Lung (tissue), 12 donors: Measurements from ENCODE around the gene FAM83C. TPM values are rescaled to one million over a fixed set of nuclear protein-coding genes. Genes with fewer than 3 reads are reported as not detected.

Source experiments
- ATAC-seq: fragments of 200-7000 bp; cut with Tn5 transposase; one replicate; pipeline ENCODE4 v1.9.1; 2020; ENCODE audit warnings: moderate number of reproducible peaks; ENCODE audit not compliant: insufficient read depth, low FRiP score
- DNase-seq, 3 donors: peaks; one replicate each; pipeline ENCODE4 v3.0.0-alpha.2; 2013 to 2017
- H3K27ac ChIP-seq, 2 donors: one replicate each; pipeline ENCODE4 v1.5.1; 2013; ENCODE audit warnings: mild to moderate bottlenecking in 2 of 2, moderate library complexity in 2 of 2, control low read depth in 1 of 2, inconsistent platforms in 1 of 2, low read depth in 1 of 2, low read length in 1 of 2
- H3K27me3 ChIP-seq, 3 donors: one replicate each; pipeline ENCODE4 v1.5.1; 2013; ENCODE audit warnings: low read length in 2 of 3; ENCODE audit not compliant: control insufficient read depth in 3 of 3, insufficient read depth in 3 of 3
- H3K36me3 ChIP-seq, 4 donors: one replicate each; pipeline ENCODE4 v1.5.1; 2013; ENCODE audit warnings: low read length in 4 of 4, mild to moderate bottlenecking in 1 of 4, moderate library complexity in 1 of 4; ENCODE audit not compliant: control insufficient read depth in 4 of 4, insufficient read depth in 4 of 4
- H3K4me1 ChIP-seq, 5 donors: one replicate each; pipeline ENCODE4 v1.5.1; 2013; ENCODE audit warnings: low read length in 5 of 5, mild to moderate bottlenecking in 2 of 5, moderate library complexity in 1 of 5; ENCODE audit not compliant: control insufficient read depth in 5 of 5, insufficient read depth in 5 of 5
- H3K4me3 ChIP-seq: one replicate; pipeline ENCODE4 v1.5.1; 2013; ENCODE audit warnings: mild to moderate bottlenecking, control low read depth, moderate library complexity
- H3K9ac ChIP-seq, 2 donors: one replicate each; pipeline ENCODE4 v1.5.1; 2013; ENCODE audit warnings: low read length in 2 of 2, control low read depth in 1 of 2; ENCODE audit not compliant: insufficient read depth in 1 of 2
- H3K9me3 ChIP-seq, 4 donors: one replicate each; pipeline ENCODE4 v1.5.1; 2013; ENCODE audit warnings: low read length in 3 of 4, mild to moderate bottlenecking in 1 of 4, moderate library complexity in 1 of 4; ENCODE audit not compliant: control insufficient read depth in 4 of 4, insufficient read depth in 3 of 4
- whole genome bisulfite sequencing, 2 donors: extraction: QIAGEN DNeasy Blood & Tissue Kit; methylation state at CpG; one replicate each; pipeline ENCODE4 v1.1.7; 2013; 5-methylcytosine and 5-hydroxymethylcytosine counted together
- polyA plus RNA-seq, 2 donors: library from polyadenylated mRNA; stranded (reverse); fragments of 200-250 nt; gene quantifications; one replicate each; pipeline ENCODE4 v1.2.1, GENCODE V29; 2013
- total RNA-seq, 2 donors: library from RNA; depleted of rRNA in 1 of 2; stranded (reverse); fragments of >200 nt in 1 of 2; gene quantifications; one replicate each; pipeline ENCODE4 v1.2.1, GENCODE V29; 2014 to 2021
- TF ChIP-seq, protein P1 (sequence below): IDR thresholded peaks from 2 replicates; pipeline ENCODE4 v1.5.1; 2012; ENCODE audit warnings: mild to moderate bottlenecking; ENCODE audit errors: control extremely low read depth, extremely low read depth
- donor health status: control.
- donor health status: control.
- donor health status: Bipolar disorder and iron deficiency.
- donor health status: healthy.
- donor health status: DM: yes; HTN: yes; CAD: no.

Gene FAM83C
- total and polyA plus RNA-seq, 4 donors = not detected

DNA sequence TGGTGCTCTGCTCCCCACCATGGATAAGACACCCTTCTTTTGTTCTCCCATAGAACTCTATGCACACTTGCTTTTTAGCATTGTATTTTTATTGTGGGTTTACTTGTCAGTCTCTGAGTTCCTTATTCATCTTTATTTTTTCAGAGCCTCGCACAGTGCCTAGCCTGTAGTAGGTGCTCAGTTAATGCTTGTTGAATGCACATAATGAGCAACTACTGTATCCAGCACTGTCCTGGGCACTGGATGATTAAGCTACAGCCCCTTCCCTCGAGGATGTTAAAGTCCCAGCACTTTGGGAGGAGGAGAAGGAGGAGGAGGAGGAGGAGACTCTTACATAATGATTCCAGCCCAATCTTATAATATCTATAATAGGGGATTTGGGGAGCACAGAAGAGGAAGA is 48.9 kb downstream of the FAM83C start:
- ATAC-seq = no peak
- Histone ChIP-seq H3K36me3 (no peaks in the 10 kb centered on the region), H3K9ac (no peak overlapping the region), H3K9me3 (no peaks in the 10 kb centered on the region), H3K4me3 (no peak overlapping the region), H3K27me3 (no peaks in the 10 kb centered on the region), H3K4me1 (peaks cover 0 to 2% (median 0%) of the 10 kb centered on the region in 5 donors), H3K27ac (no peak overlapping the region)
- TF ChIP-seq, protein P1, sequence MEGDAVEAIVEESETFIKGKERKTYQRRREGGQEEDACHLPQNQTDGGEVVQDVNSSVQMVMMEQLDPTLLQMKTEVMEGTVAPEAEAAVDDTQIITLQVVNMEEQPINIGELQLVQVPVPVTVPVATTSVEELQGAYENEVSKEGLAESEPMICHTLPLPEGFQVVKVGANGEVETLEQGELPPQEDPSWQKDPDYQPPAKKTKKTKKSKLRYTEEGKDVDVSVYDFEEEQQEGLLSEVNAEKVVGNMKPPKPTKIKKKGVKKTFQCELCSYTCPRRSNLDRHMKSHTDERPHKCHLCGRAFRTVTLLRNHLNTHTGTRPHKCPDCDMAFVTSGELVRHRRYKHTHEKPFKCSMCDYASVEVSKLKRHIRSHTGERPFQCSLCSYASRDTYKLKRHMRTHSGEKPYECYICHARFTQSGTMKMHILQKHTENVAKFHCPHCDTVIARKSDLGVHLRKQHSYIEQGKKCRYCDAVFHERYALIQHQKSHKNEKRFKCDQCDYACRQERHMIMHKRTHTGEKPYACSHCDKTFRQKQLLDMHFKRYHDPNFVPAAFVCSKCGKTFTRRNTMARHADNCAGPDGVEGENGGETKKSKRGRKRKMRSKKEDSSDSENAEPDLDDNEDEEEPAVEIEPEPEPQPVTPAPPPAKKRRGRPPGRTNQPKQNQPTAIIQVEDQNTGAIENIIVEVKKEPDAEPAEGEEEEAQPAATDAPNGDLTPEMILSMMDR = no peak
- no peak for DNase-seq
- WGBS, 2 donors = 71 to 81% methylated on average over 2 of the region's 2 CpGs

DNA sequence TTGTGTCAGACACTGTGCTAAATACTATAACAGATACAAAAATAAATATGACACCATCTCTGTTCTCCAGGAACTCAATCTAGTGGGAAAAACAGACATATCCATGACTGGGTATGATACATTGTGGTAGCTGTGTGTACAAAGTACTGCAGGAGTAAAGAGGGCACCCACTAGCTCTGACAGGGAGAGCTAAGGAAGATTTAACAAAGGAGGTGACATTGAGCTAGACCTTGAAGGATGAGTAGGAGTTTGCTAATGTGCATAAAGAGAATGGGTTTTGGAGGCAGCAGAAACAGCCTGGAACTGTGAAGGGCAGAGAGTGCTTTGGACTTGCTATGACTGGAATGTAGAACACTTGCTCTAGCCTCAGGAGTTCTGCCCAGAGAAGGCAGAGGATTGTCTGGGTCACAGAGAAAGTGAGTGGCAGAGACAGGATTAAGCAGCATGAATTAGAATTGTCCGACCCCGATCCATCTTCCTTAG is 51.4 kb downstream of the FAM83C start:
- WGBS, 2 donors = 87 to 95% methylated on average over 2 of the region's 2 CpGs
- peaks cover 0 to 4% (median 0%) of the 10 kb centered on the region in 5 donors for H3K4me1 ChIP-seq
- no peak for ATAC-seq
- no peak overlapping the region for H3K4me3 ChIP-seq
- TF ChIP-seq, protein P1 = no peak
- peaks cover 0 to under 1% (median 0%) of the 10 kb centered on the region in 4 donors for H3K36me3 ChIP-seq
- H3K27ac ChIP-seq = no peak overlapping the region
- no peaks in the 10 kb centered on the region for H3K27me3 ChIP-seq
- no peak overlapping the region for H3K9ac ChIP-seq
- peaks cover 0 to 3% (median under 1%) of the 10 kb centered on the region in 4 donors for H3K9me3 ChIP-seq
- DNase-seq = no peak

- TF ChIP-seq, protein P1 = no peak
- H3K27me3 ChIP-seq = no peaks in the 10 kb centered on the region
- H3K9me3 ChIP-seq = peaks cover 0 to 3% (median under 1%) of the 10 kb centered on the region in 4 donors
- peaks cover 0 to 3% (median 0%) of the 10 kb centered on the region in 4 donors for H3K36me3 ChIP-seq
- no peak overlapping the region for H3K9ac ChIP-seq
- WGBS, 2 donors = 81 to 85% methylated on average over 5 of the region's 5 CpGs
- DNase-seq = no peak
- H3K27ac ChIP-seq = no peak overlapping the region
- no peak for ATAC-seq
- no peak overlapping the region for H3K4me3 ChIP-seq
- H3K4me1 ChIP-seq = peaks cover 0 to 4% (median 0%) of the 10 kb centered on the region in 5 donors
Measured at GRCh38 chr20:35240083-35240810, 52.0 kb downstream of the FAM83C start.
